ENCODE measurements around the gene GLIPR2. TPM values are rescaled to one million over a fixed set of nuclear protein-coding genes. Genes with fewer than 3 reads are reported as not detected.

GLIPR2 gene
- total RNA-seq, 1 donor from 2014 or later = 54.4 TPM

GRCh38 chr9:36207546-36208012, 71.0 kb downstream of the GLIPR2 start:
- no peaks in the 10 kb centered on the region for H3K9me3 ChIP-seq
- H3K36me3 ChIP-seq = peaks cover 54 to 94% of the 10 kb centered on the region in 2 donors
- intact Hi-C loops (cut with DNase I) = no loop called here
- TF ChIP-seq, protein P1, sequence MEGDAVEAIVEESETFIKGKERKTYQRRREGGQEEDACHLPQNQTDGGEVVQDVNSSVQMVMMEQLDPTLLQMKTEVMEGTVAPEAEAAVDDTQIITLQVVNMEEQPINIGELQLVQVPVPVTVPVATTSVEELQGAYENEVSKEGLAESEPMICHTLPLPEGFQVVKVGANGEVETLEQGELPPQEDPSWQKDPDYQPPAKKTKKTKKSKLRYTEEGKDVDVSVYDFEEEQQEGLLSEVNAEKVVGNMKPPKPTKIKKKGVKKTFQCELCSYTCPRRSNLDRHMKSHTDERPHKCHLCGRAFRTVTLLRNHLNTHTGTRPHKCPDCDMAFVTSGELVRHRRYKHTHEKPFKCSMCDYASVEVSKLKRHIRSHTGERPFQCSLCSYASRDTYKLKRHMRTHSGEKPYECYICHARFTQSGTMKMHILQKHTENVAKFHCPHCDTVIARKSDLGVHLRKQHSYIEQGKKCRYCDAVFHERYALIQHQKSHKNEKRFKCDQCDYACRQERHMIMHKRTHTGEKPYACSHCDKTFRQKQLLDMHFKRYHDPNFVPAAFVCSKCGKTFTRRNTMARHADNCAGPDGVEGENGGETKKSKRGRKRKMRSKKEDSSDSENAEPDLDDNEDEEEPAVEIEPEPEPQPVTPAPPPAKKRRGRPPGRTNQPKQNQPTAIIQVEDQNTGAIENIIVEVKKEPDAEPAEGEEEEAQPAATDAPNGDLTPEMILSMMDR (IDR thresholded peaks at IDR 0.05) = no peak
- H3K27ac ChIP-seq = peak overlapping the region; percentile 62 to 69
- no peaks in the 10 kb centered on the region for H3K27me3 ChIP-seq
- H3K4me3 ChIP-seq = no peak overlapping the region
- H3K4me1 ChIP-seq = peaks cover 0 to 32% of the 10 kb centered on the region in 2 donors
- DNase-seq (ENCODE audit: low spot score in 2 of 2) = no peak

DNA sequence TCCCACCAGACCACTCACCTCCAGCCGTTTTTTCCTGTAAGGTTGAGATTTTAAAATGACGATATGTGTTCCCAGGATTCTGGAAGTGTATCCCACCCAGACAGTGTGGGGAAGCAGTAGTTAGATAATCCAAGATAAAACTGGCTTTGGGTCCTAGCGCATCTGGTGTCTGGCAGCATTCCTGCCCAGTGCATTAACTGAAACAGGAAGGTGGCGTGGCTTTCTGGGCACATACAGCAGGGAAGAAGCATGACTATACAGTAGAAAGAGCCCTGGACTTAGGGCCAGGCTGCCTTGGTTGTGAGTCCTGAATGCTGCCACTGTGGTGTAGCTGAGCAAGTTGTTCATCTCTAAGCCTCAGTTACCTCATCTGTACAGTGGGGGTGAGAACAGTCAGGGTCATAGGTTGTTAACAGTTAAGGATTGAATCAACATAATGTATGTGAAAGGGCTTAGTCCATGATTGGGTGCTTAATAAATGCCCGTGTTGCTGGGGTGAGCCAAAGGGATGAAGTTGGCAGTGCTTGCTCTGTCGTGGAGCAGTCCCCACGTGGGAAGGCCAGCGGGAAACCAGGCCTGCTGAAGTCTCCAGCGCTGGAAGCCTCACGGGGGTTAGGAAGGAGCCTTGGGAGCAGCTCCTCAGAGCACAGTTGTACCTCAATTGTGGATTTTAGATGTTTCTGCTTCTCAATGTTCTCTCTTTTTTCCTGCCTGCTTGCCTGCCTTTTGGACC, 72.2 kb downstream of the GLIPR2 start:
- Histone ChIP-seq H3K27ac (peak overlapping the region; percentile 62 to 69), H3K36me3 (peaks cover 49 to 83% of the 10 kb centered on the region in 2 donors), H3K27me3 (no peaks in the 10 kb centered on the region), H3K4me3 (no peak overlapping the region), H3K4me1 (peaks cover 0 to 32% of the 10 kb centered on the region in 2 donors), H3K9me3 (no peaks in the 10 kb centered on the region)
- no peak for DNase-seq (ENCODE audit: low spot score in 2 of 2)
- intact Hi-C loops (cut with DNase I) = no loop called here
- TF ChIP-seq, protein P1 (IDR thresholded peaks at IDR 0.05) = no peak

GRCh38 chr9:36210722-36211121, 74.2 kb downstream of the GLIPR2 start:
- Histone ChIP-seq H3K36me3 (peaks cover 30 to 67% of the 10 kb centered on the region in 2 donors), H3K4me1 (peaks cover 0 to 44% of the 10 kb centered on the region in 2 donors), H3K4me3 (no peak overlapping the region), H3K27me3 (no peaks in the 10 kb centered on the region), H3K27ac (peak overlapping the region; percentile 5 to 41), H3K9me3 (no peaks in the 10 kb centered on the region)
- intact Hi-C loops (cut with DNase I) = no loop called here
- TF ChIP-seq, protein P1 (IDR thresholded peaks at IDR 0.05) = no peak
- DNase-seq (ENCODE audit: low spot score in 2 of 2) = no peak

DNA sequence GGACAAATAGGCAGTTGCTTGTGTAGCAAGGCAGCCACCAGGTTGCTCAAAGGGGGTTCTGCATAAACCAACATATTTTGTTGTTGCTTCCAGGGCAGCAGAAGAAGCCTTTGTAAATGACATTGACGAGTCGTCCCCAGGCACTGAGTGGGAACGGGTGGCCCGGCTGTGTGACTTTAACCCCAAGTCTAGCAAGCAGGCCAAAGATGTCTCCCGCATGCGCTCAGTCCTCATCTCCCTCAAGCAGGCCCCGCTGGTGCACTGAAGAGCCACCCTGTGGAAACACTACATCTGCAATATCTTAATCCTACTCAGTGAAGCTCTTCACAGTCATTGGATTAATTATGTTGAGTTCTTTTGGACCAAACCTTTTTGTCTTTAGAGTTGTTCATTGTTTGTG, 75.0 kb downstream of the GLIPR2 start:
- Histone ChIP-seq H3K9me3 (no peaks in the 10 kb centered on the region), H3K27me3 (no peaks in the 10 kb centered on the region), H3K4me1 (peaks cover 0 to 44% of the 10 kb centered on the region in 2 donors), H3K36me3 (peaks cover 29 to 67% of the 10 kb centered on the region in 2 donors), H3K4me3 (no peak overlapping the region), H3K27ac (no peak overlapping the region)
- DNase-seq (ENCODE audit: low spot score in 2 of 2) = no peak
- intact Hi-C loops (cut with DNase I) = no loop called here
- TF ChIP-seq, protein P1 (IDR thresholded peaks at IDR 0.05) = no peak

- Histone ChIP-seq H3K4me3 (no peak overlapping the region), H3K27me3 (no peaks in the 10 kb centered on the region), H3K36me3 (peaks cover 34 to 70% of the 10 kb centered on the region in 2 donors), H3K4me1 (peaks cover 0 to 28% of the 10 kb centered on the region in 2 donors), H3K9me3 (no peaks in the 10 kb centered on the region), H3K27ac (peak overlapping the region in 1 of 2 donors; percentile 47)
- TF ChIP-seq, protein P1 (IDR thresholded peaks at IDR 0.05) = no peak
- intact Hi-C loops (cut with DNase I) = no loop called here
- no peak for DNase-seq (ENCODE audit: low spot score in 2 of 2)
Observed at GRCh38 chr9:36213387-36213786, 76.9 kb downstream of the GLIPR2 start.

Other genes starting within 250 kb of the GLIPR2 start
- 32.7 TPM for gene HRCT1, start 230.5 kb upstream of the GLIPR2 start, total RNA-seq
- 4.0 TPM for gene SPAAR, start 227.2 kb upstream of the GLIPR2 start, total RNA-seq
- gene OR2S2, start 178.6 kb upstream of the GLIPR2 start, total RNA-seq = not detected
- gene RECK, start 99.8 kb upstream of the GLIPR2 start, total RNA-seq = 5.7 TPM
- not detected for gene CCIN, start 32.7 kb downstream of the GLIPR2 start, total RNA-seq
- 222 TPM for gene CLTA, start 54.2 kb downstream of the GLIPR2 start, total RNA-seq
- gene GNE, start 121.7 kb downstream of the GLIPR2 start, total RNA-seq = 7.2 TPM